Panc1 (cell line): ENCODE results near the gene SP110. TPM values are rescaled to one million over a fixed set of nuclear protein-coding genes. Genes with fewer than 3 reads are reported as not detected.
"Not testable (repeated sequence)": the region's sequence is repeated elsewhere in the genome, so short reads cannot be mapped to it uniquely, and the experiment has no call there.

Experiments used
- ATAC-seq: fragments of 200-7000 bp; cut with Tn5 transposase; 2 replicates; pipeline ENCODE4 v1.9.1; 2020; ENCODE audit warnings: mild to moderate bottlenecking, moderate library complexity
- BruUV-seq: library from RNA; stranded (reverse); fragments of 400-500 nt; replicated peaks from 2 replicates; lab custom pipeline; 2021; lab: Mats Ljungman, UMichigan
- CTCF ChIA-PET: fragments of 300-600 bp; sonication (Branson Sonifier 250); formaldehyde crosslinking; loops from one replicate; lab custom pipeline; 2022; ENCODE audit warnings: antibody characterized with exemption; lab: Charles Lee
- POLR2A ChIA-PET: fragments of 300-600 bp; sonication (Branson Sonifier 250); formaldehyde crosslinking; loops from one replicate; lab custom pipeline; 2022; ENCODE audit warnings: antibody characterized with exemption; lab: Charles Lee
- DNase-seq: peaks from one replicate; pipeline ENCODE4 v3.0.0-alpha.2; 2010; ENCODE audit warnings: low read depth, low spot score
- H3K27ac ChIP-seq: 2 replicates; pipeline ENCODE4 v1.5.1; 2011; ENCODE audit warnings: mild to moderate bottlenecking, low read length, inconsistent platforms
- H3K27me3 ChIP-seq: fragments of 200-500 bp; sonication (Bioruptor generic); 2 replicates; pipeline ENCODE4 v1.6.0; 2014; ENCODE audit warnings: low read length, inconsistent platforms; ENCODE audit not compliant: control insufficient read depth, insufficient read depth
- H3K36me3 ChIP-seq: fragments of 200-500 bp; sonication (Bioruptor generic); 2 replicates; pipeline ENCODE4 v1.5.1; 2014; ENCODE audit warnings: inconsistent platforms, mild to moderate bottlenecking, low read length, moderate library complexity; ENCODE audit not compliant: control insufficient read depth, insufficient read depth
- H3K4me1 ChIP-seq: 2 replicates; pipeline ENCODE4 v1.5.1; 2011; ENCODE audit warnings: inconsistent platforms, mild to moderate bottlenecking, low read length, moderate library complexity; ENCODE audit not compliant: control insufficient read depth, insufficient read depth
- H3K4me3 ChIP-seq, 2 experiments: 2 replicates each; pipeline ENCODE4 v1.5.1; 2011 to 2012; ENCODE audit warnings: low read depth in 2 of 2, low read length in 2 of 2, mild to moderate bottlenecking in 2 of 2, inconsistent platforms in 1 of 2, moderate library complexity in 1 of 2
- H3K9me3 ChIP-seq: fragments of 200-500 bp; sonication (Bioruptor generic); 2 replicates; pipeline ENCODE4 v1.5.1; 2014; ENCODE audit warnings: low read depth, mild to moderate bottlenecking, inconsistent platforms, low read length, moderate library complexity; ENCODE audit not compliant: control insufficient read depth, insufficient read depth
- CTCF ChIP-seq: fragments of 450-650 bp; IDR thresholded peaks from 2 replicates; pipeline ENCODE4 v1.5.1; 2017; ENCODE audit warnings: mild to moderate bottlenecking
- POLR2AphosphoS5 ChIP-seq: IDR thresholded peaks from 2 replicates; pipeline ENCODE4 v1.6.1; 2012; ENCODE audit warnings: mild to moderate bottlenecking, low read depth, low read length, moderate library complexity
- REST ChIP-seq, 2 experiments: IDR thresholded peaks; 2 replicates each; pipeline ENCODE4 v1.6.1; 2011 to 2012; ENCODE audit warnings: low read depth in 2 of 2, control low read depth in 1 of 2, low read length in 1 of 2, mild to moderate bottlenecking in 1 of 2, moderate library complexity in 1 of 2; ENCODE audit not compliant: insufficient read depth in 1 of 2
- SIN3A ChIP-seq: IDR thresholded peaks from 2 replicates; pipeline ENCODE4 v1.6.1; 2012; ENCODE audit warnings: low read depth, mild to moderate bottlenecking, low read length, moderate library complexity, borderline replicate concordance; ENCODE audit not compliant: insufficient read depth
- TCF7L2 ChIP-seq: IDR thresholded peaks from 2 replicates; pipeline ENCODE4 v1.6.1; 2011; ENCODE audit warnings: mild to moderate bottlenecking, low read depth, low read length, inconsistent platforms
- in situ Hi-C: cut with HindIII; loops from 2 replicates; pipeline ENCODE4 v1.10.0; 2016; ENCODE audit warnings: low sequenced_read_pairs, low pct_unique_long_range_greater_than_20kb
- intact Hi-C: fragments of 100-400 bp; cut with micrococcal nuclease; formaldehyde crosslinking; loops from one replicate; pipeline ENCODE4 v1.10.0; 2022; ENCODE audit not compliant: unreplicated experiment
- total RNA-seq: library from RNA; stranded (reverse); gene quantifications from one replicate; pipeline ENCODE4 v1.2.1, GENCODE V29; 2021; ENCODE audit not compliant: unreplicated experiment

The SP110 gene
- total RNA-seq, 1 experiment from 2014 or later, result 6.2 TPM

GRCh38 chr2:230267059-230267458 is 47.3 kb upstream of the SP110 start:
- H3K36me3 ChIP-seq, result no peaks in the 10 kb centered on the region; the same call in 1 of the 2 replicates
- ChIA-PET POLR2A (no interaction called here), CTCF (no interaction called here)
- H3K4me1 ChIP-seq, result no peaks in the 10 kb centered on the region
- intact Hi-C loops, result no loop called here
- no TSS peak for BruUV-seq
- DNase-seq, result no peak
- H3K27me3 ChIP-seq, result peaks cover 4% of the 10 kb centered on the region; the same call in 1 of the 2 replicates
- no peak overlapping the region for H3K4me3 ChIP-seq
- no peaks in the 10 kb centered on the region for H3K9me3 ChIP-seq
- no peak for ATAC-seq
- TF ChIP-seq TCF7L2 (no peak), CTCF (no peak), SIN3A (no peak), REST (IDR thresholded peaks at IDR 0.05; ENCODE audit: insufficient read depth in 1 of 2, low read depth in 2 of 2, low read length in 1 of 2) (no peak)
- H3K27ac ChIP-seq, result no peak overlapping the region
- in situ Hi-C loops, result no loop called here

GRCh38 chr2:230266638-230267037 is 46.9 kb upstream of the SP110 start:
- BruUV-seq, result no TSS peak
- ChIA-PET POLR2A (no interaction called here), CTCF (no interaction called here)
- Histone ChIP-seq H3K4me3 (no peak overlapping the region), H3K4me1 (no peaks in the 10 kb centered on the region), H3K27me3 (peaks cover 4% of the 10 kb centered on the region; the same call in 1 of the 2 replicates), H3K9me3 (no peaks in the 10 kb centered on the region), H3K36me3 (no peaks in the 10 kb centered on the region; the same call in 1 of the 2 replicates), H3K27ac (no peak overlapping the region)
- DNase-seq (no peak), ATAC-seq (no peak)
- intact Hi-C loops, result no loop called here
- in situ Hi-C loops, result no loop called here
- TF ChIP-seq REST (IDR thresholded peaks at IDR 0.05; ENCODE audit: insufficient read depth in 1 of 2, low read depth in 2 of 2, low read length in 1 of 2) (no peak), TCF7L2 (no peak), CTCF (no peak), SIN3A (no peak), POLR2AphosphoS5 (no peak)

GRCh38 chr2:230264945-230265344 is 45.2 kb upstream of the SP110 start:
- H3K4me3 ChIP-seq, H3K27me3 ChIP-seq, BruUV-seq, H3K36me3 ChIP-seq, H3K4me1 ChIP-seq, intact Hi-C loops, DNase-seq, CTCF ChIA-PET, H3K9me3 ChIP-seq, POLR2A ChIA-PET, H3K27ac ChIP-seq, ATAC-seq, in situ Hi-C loops: not testable (repeated sequence)
